Measurements from ENCODE around the gene ZFP92.

DNA sequence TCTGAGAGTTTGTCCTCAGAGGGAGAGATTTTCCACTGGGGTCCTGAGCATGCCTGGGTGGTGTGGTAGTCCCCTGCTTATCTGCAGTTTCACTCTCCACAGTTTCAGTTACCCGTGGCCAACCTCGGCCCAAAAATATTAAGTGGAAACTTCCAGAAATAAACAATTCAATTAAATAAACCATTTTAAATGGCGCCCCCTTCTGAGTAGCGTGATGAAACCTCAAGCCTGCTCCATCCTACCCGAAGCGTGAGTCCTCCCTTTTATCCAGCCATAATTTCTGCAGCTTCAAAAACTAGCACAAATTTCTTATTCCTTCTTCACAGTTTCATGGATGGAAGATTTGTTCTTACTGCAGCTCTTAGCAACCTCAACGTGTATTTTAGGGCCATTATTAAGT, 36.8 kb upstream of the ZFP92 start:
- TF ChIP-seq, protein P1, sequence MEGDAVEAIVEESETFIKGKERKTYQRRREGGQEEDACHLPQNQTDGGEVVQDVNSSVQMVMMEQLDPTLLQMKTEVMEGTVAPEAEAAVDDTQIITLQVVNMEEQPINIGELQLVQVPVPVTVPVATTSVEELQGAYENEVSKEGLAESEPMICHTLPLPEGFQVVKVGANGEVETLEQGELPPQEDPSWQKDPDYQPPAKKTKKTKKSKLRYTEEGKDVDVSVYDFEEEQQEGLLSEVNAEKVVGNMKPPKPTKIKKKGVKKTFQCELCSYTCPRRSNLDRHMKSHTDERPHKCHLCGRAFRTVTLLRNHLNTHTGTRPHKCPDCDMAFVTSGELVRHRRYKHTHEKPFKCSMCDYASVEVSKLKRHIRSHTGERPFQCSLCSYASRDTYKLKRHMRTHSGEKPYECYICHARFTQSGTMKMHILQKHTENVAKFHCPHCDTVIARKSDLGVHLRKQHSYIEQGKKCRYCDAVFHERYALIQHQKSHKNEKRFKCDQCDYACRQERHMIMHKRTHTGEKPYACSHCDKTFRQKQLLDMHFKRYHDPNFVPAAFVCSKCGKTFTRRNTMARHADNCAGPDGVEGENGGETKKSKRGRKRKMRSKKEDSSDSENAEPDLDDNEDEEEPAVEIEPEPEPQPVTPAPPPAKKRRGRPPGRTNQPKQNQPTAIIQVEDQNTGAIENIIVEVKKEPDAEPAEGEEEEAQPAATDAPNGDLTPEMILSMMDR (IDR thresholded peaks at IDR 0.05; ENCODE audit: low read length) = 0 out of 2 replicates have a peak, but pooled peaks have one; percentile 11
- no peak for TF ChIP-seq EZH2phosphoT487 (IDR thresholded peaks at IDR 0.05; ENCODE audit: low read length)
- no peak for TF ChIP-seq EZH2 (optimal IDR thresholded peaks at IDR 0.05; ENCODE audit: low read depth, low read length)

All from MM.1S (cell line).